ENCODE data around the gene SLC38A5. TPM values are rescaled to one million over a fixed set of nuclear protein-coding genes. Genes with fewer than 3 reads are reported as not detected.

Gene SLC38A5
- total and polyA plus RNA-seq, 7 donors = 0.34 to 1.7 (median 0.98) TPM

DNA sequence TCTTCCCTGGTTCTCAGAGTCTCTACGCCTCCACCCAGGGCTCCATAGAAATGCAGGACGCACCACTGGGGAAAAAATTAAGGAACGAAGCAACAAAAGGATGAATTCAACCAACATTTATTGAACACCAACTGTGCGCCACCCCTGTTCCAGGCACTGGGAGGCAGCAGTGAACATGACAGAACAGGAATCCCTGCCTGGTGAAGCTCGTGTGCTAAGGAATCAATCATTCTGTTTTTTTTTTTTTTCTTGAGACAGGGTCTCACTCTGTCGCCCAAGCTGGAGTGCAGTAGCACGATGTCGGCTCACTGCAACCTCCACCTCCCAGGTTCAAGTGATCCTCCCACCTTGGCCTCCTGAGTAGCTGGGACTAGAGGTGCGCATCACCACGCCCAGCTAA, 4.1 kb upstream of the SLC38A5 start:
- ATAC-seq = no peak
- Histone ChIP-seq H3K4me3 (no peak overlapping the region), H3K27me3 (ENCODE audit: insufficient read depth in 3 of 3, low read length in 2 of 3) (no peaks in the 10 kb centered on the region), H3K36me3 (ENCODE audit: insufficient read depth in 1 of 2, low read depth in 1 of 2) (no peaks in the 10 kb centered on the region), H3K9me3 (no peaks in the 10 kb centered on the region), H3K4me1 (no peaks in the 10 kb centered on the region), H3K27ac (no peak overlapping the region)
- 79 to 93% (median 83%) methylated on average over 6 to 10 of the region's 10 CpGs for WGBS, 3 donors
- DNase-seq = no peak
- intact Hi-C loops (cut with DNase I) = loop anchor here in 1 of 2 donors (10.0 kb wide), 1 partner anchor 399 kb away; the partner anchor contains the start of gene ZNF630
- TF ChIP-seq, protein P1, sequence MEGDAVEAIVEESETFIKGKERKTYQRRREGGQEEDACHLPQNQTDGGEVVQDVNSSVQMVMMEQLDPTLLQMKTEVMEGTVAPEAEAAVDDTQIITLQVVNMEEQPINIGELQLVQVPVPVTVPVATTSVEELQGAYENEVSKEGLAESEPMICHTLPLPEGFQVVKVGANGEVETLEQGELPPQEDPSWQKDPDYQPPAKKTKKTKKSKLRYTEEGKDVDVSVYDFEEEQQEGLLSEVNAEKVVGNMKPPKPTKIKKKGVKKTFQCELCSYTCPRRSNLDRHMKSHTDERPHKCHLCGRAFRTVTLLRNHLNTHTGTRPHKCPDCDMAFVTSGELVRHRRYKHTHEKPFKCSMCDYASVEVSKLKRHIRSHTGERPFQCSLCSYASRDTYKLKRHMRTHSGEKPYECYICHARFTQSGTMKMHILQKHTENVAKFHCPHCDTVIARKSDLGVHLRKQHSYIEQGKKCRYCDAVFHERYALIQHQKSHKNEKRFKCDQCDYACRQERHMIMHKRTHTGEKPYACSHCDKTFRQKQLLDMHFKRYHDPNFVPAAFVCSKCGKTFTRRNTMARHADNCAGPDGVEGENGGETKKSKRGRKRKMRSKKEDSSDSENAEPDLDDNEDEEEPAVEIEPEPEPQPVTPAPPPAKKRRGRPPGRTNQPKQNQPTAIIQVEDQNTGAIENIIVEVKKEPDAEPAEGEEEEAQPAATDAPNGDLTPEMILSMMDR (IDR thresholded peaks at IDR 0.05) = no peak

DNA sequence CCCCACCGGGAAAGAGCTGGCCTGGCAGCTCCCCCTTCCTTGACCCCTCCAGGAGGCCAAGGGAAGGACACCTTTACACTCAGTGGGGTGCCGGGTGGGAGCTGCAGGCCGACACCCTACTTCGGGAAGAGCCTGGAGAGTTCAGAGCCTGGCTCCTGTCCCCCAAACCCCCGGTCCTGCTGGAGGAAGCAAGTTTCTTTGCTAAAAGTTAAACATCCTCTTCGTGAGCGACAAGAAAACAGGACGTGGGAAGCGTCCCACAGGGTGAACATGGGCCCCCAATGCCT, 3.6 kb upstream of the SLC38A5 start:
- 71 to 82% (median 78%) methylated on average over 6 to 9 of the region's 9 CpGs for WGBS, 3 donors
- H3K9me3 ChIP-seq = no peaks in the 10 kb centered on the region
- no peak for DNase-seq
- H3K36me3 ChIP-seq (ENCODE audit: insufficient read depth in 1 of 2, low read depth in 1 of 2) = no peaks in the 10 kb centered on the region
- no peak for ATAC-seq
- H3K4me3 ChIP-seq = no peak overlapping the region
- no peak overlapping the region for H3K27ac ChIP-seq
- intact Hi-C loops (cut with DNase I) = loop anchor here in 1 of 2 donors (10.0 kb wide), 1 partner anchor 399 kb away; the partner anchor contains the start of gene ZNF630
- no peaks in the 10 kb centered on the region for H3K27me3 ChIP-seq (ENCODE audit: insufficient read depth in 3 of 3, low read length in 2 of 3)
- TF ChIP-seq, protein P1 (IDR thresholded peaks at IDR 0.05) = no peak
- H3K4me1 ChIP-seq = no peaks in the 10 kb centered on the region

DNA sequence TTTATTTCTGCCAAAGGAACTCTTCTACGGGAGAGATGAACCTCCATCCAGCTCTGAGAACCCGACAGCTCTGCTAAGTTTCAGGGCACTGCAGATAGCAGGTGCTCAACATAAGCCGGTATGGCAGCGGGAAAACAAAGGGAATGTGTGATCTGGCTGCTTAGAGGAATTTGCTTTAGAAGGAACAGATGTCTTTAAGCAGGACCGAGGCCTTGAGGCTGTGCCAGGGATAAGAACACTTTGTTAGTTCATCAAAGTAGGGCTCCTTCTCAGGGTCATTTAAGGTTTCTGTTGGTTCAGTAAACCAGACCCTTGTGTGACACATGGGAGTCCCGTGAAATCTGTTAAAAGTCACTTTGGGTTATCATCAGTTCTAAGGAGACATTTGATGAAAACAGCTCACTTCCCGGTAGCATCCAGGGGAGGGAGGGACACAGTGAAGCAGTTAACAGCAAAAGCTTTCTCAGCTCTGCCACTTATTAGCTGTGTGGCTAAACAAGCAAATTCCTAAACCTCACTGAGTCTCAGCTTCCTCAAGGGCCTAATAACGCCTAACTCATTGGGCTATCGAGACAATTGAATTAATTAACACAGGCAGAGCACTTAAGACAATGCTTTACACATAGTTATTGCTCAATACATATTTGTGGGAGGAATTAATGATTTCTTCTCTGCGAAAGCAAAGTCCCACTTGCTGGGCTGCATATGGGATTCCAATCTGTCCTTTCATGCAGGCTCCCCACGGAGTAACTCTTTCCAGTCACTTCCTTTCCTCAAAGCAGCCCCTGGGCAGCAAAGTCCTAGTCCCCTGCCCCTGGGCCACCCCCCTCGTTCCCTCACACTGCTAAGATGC, 3.0 kb upstream of the SLC38A5 start:
- no peaks in the 10 kb centered on the region for H3K9me3 ChIP-seq
- H3K4me1 ChIP-seq = no peaks in the 10 kb centered on the region
- TF ChIP-seq, protein P1 (IDR thresholded peaks at IDR 0.05) = no peak
- ATAC-seq (no peak), DNase-seq (no peak)
- no peak overlapping the region for H3K4me3 ChIP-seq
- intact Hi-C loops (cut with DNase I) = loop anchor here in 1 of 2 donors (10.0 kb wide), 1 partner anchor 398 kb away; the partner anchor contains the start of gene ZNF630
- no peaks in the 10 kb centered on the region for H3K27me3 ChIP-seq (ENCODE audit: insufficient read depth in 3 of 3, low read length in 2 of 3)
- WGBS, 3 donors = 45 to 52% (median 52%) methylated on average over 12 of the region's 12 CpGs
- H3K36me3 ChIP-seq (ENCODE audit: insufficient read depth in 1 of 2, low read depth in 1 of 2) = no peaks in the 10 kb centered on the region
- no peak overlapping the region for H3K27ac ChIP-seq

DNA sequence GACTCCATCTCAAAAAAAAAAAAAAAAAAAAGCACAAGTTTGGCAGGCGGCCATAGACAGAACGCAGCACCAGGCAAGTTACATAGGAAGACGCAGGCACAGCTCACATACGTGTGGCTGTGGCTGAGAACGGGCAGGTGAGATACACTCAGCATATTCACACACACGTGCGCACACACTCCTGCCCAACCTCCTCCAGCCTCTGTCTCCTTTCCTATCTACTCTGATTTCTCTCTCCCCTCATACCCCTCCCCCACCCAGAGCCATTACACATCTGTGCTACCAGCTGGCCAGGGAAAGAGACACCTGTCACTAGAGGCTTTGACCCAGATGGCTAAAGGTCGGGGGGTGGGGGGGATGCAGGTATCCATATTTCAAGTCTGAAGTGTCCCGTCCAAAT, 2.2 kb upstream of the SLC38A5 start:
- ATAC-seq (no peak), DNase-seq (no peak)
- intact Hi-C loops (cut with DNase I) = loop anchor here in 1 of 2 donors (10.0 kb wide), 1 partner anchor 397 kb away; the partner anchor contains the start of gene ZNF630
- Histone ChIP-seq H3K4me1 (no peaks in the 10 kb centered on the region), H3K9me3 (no peaks in the 10 kb centered on the region), H3K4me3 (no peak overlapping the region), H3K27me3 (ENCODE audit: insufficient read depth in 3 of 3, low read length in 2 of 3) (peaks cover 0 to 4% (median 0%) of the 10 kb centered on the region in 3 donors), H3K27ac (no peak overlapping the region), H3K36me3 (ENCODE audit: insufficient read depth in 1 of 2, low read depth in 1 of 2) (no peaks in the 10 kb centered on the region)
- WGBS, 3 donors = 45 to 62% (median 45%) methylated on average over 5 to 9 of the region's 9 CpGs
- TF ChIP-seq, protein P1 (IDR thresholded peaks at IDR 0.05) = no peak
